Caco-2 (cell line): ENCODE results near the gene ZDHHC13. TPM values are rescaled to one million over a fixed set of nuclear protein-coding genes. Genes with fewer than 3 reads are reported as not detected.

Experiments used
- BruUV-seq: library from RNA; stranded (reverse); fragments of 400-500 nt; replicated peaks from 2 replicates; lab custom pipeline; 2021; lab: Mats Ljungman, UMichigan
- CTCF ChIA-PET: fragments of 300-600 bp; sonication (Branson Sonifier 250); formaldehyde crosslinking; loops from one replicate; lab custom pipeline; 2022; ENCODE audit warnings: antibody characterized with exemption; lab: Charles Lee
- POLR2A ChIA-PET: fragments of 300-600 bp; sonication (Branson Sonifier 250); formaldehyde crosslinking; loops from one replicate; lab custom pipeline; 2022; ENCODE audit warnings: antibody characterized with exemption; lab: Charles Lee
- DNase-seq, 2 experiments: peaks; one replicate each; pipeline versions ENCODE4 v3.0.0 to v3.0.0-alpha.2; 2020 to 2022
- H3K27me3 ChIP-seq: replicated peaks from 2 replicates; pipeline ENCODE4 v1.6.0; 2011; ENCODE audit warnings: low read length; ENCODE audit not compliant: control insufficient read depth, insufficient read depth
- H3K36me3 ChIP-seq: 2 replicates; pipeline ENCODE4 v1.5.1; 2011; ENCODE audit warnings: low read length; ENCODE audit not compliant: control insufficient read depth, insufficient read depth
- H3K4me1 ChIP-seq: fragments of 250-450 bp; sonication (Bioruptor Pico); 2 replicates; pipeline ENCODE4 v1.5.1; 2020; ENCODE audit warnings: mild to moderate bottlenecking
- H3K4me3 ChIP-seq: 2 replicates; pipeline ENCODE4 v1.5.1; 2011; ENCODE audit warnings: low read depth, mild to moderate bottlenecking, control low read depth, low read length
- H3K9me3 ChIP-seq: fragments of 250-450 bp; sonication (Bioruptor Pico); 2 replicates; pipeline ENCODE4 v1.5.1; 2020; ENCODE audit warnings: mild to moderate bottlenecking, moderate library complexity
- H3K27ac Mint-ChIP-seq: one replicate; pipeline ENCODE4 v1.8.0; 2022; ENCODE audit warnings: mixed read lengths; ENCODE audit not compliant: unreplicated experiment
- H3K27me3 Mint-ChIP-seq: one replicate; pipeline ENCODE4 v1.8.0; 2022; ENCODE audit warnings: mixed read lengths; ENCODE audit not compliant: insufficient read depth, unreplicated experiment
- H3K36me3 Mint-ChIP-seq: one replicate; pipeline ENCODE4 v1.8.0; 2022; ENCODE audit warnings: mild to moderate bottlenecking, mixed read lengths; ENCODE audit not compliant: insufficient read depth, unreplicated experiment
- H3K4me1 Mint-ChIP-seq: one replicate; pipeline ENCODE4 v1.8.0; 2022; ENCODE audit warnings: low read depth, mixed read lengths; ENCODE audit not compliant: unreplicated experiment
- H3K4me3 Mint-ChIP-seq: one replicate; pipeline ENCODE4 v1.8.0; 2022; ENCODE audit warnings: mild to moderate bottlenecking, moderate library complexity, mixed read lengths; ENCODE audit not compliant: unreplicated experiment
- H3K9me3 Mint-ChIP-seq: one replicate; pipeline ENCODE4 v1.8.0; 2022; ENCODE audit warnings: mixed read lengths; ENCODE audit not compliant: unreplicated experiment
- intact Hi-C: fragments of 100-400 bp; cut with micrococcal nuclease; formaldehyde crosslinking; loops from one replicate; pipeline ENCODE4 v1.10.0; 2022; ENCODE audit not compliant: unreplicated experiment
- total RNA-seq: library from RNA; stranded (reverse); gene quantifications from 2 replicates; pipeline ENCODE4 v1.2.3, GENCODE V29; 2022
- TF ChIP-seq, protein P1 (sequence below), 2 experiments: fragments of 200-600 bp in 1 of 2; IDR thresholded peaks; 1 replicate in 1 of 2; 2 replicates in 1 of 2; pipeline versions ENCODE4 v1.5.1 to v1.8.0; 2011 to 2022; ENCODE audit warnings: antibody characterized with exemption in 1 of 2, control low read depth in 1 of 2, inconsistent platforms in 1 of 2, low read depth in 1 of 2, low read length in 1 of 2, mild to moderate bottlenecking in 1 of 2, moderate library complexity in 1 of 2; ENCODE audit not compliant: insufficient read depth in 1 of 2, severe bottlenecking in 1 of 2, unreplicated experiment in 1 of 2

The ZDHHC13 gene
- total RNA-seq, 1 experiment from 2014 or later: 21.8 TPM

DNA sequence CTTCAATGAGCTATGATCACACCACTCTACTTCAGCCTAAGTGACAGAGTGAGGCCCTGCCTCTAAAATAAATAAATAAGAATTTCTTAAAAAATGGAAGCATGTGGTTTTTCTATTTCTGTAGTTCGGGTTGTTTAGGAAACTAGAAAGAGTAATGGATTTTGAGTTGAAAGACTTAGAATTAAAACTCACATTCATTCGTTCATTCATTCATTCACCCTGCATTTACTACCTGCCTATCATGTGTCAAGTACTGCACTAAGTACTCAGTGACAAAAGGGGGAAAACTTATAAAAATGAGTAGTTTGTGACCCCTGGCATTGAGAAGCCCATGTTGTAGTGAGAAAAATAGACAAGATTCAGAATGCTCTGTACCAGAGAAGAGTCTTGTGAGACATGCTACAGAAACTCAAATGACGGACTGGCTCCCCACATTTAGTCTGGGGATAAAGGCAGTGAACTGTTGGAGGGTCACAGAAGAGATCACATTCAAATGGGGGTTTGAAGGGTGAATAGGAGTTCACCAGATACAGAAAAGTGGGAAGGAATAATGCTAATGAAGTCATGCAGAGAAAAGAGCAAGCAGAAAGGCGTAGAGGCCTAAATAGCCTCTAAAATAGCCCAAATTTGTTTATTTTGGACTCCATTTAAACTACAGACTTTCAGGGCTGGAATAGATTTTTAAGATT is 77.8 kb downstream of the ZDHHC13 start:
- Histone ChIP-seq H3K4me3 (no peak overlapping the region), H3K9me3 (no peaks in the 10 kb centered on the region), H3K4me1 (peaks cover 3% of the 10 kb centered on the region; the same call in 1 of the 2 replicates), H3K27me3 (no peaks in the 10 kb centered on the region), H3K36me3 (no peaks in the 10 kb centered on the region)
- Mint-ChIP-seq H3K27me3 (no peaks in the 10 kb centered on the region), H3K4me1 (peaks cover 5% of the 10 kb centered on the region), H3K9me3 (no peaks in the 10 kb centered on the region), H3K4me3 (no peak overlapping the region), H3K27ac (no peak overlapping the region), H3K36me3 (no peaks in the 10 kb centered on the region)
- CTCF ChIA-PET: no interaction called here
- TF ChIP-seq, protein P1, sequence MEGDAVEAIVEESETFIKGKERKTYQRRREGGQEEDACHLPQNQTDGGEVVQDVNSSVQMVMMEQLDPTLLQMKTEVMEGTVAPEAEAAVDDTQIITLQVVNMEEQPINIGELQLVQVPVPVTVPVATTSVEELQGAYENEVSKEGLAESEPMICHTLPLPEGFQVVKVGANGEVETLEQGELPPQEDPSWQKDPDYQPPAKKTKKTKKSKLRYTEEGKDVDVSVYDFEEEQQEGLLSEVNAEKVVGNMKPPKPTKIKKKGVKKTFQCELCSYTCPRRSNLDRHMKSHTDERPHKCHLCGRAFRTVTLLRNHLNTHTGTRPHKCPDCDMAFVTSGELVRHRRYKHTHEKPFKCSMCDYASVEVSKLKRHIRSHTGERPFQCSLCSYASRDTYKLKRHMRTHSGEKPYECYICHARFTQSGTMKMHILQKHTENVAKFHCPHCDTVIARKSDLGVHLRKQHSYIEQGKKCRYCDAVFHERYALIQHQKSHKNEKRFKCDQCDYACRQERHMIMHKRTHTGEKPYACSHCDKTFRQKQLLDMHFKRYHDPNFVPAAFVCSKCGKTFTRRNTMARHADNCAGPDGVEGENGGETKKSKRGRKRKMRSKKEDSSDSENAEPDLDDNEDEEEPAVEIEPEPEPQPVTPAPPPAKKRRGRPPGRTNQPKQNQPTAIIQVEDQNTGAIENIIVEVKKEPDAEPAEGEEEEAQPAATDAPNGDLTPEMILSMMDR (IDR thresholded peaks at IDR 0.05; ENCODE audit: insufficient read depth in 1 of 2, low read depth in 1 of 2, low read length in 1 of 2, severe bottlenecking in 1 of 2, unreplicated experiment in 1 of 2): no peak
- no peak for DNase-seq
- no TSS peak for BruUV-seq
- POLR2A ChIA-PET: no interaction called here
- intact Hi-C loops: no loop called here

DNA sequence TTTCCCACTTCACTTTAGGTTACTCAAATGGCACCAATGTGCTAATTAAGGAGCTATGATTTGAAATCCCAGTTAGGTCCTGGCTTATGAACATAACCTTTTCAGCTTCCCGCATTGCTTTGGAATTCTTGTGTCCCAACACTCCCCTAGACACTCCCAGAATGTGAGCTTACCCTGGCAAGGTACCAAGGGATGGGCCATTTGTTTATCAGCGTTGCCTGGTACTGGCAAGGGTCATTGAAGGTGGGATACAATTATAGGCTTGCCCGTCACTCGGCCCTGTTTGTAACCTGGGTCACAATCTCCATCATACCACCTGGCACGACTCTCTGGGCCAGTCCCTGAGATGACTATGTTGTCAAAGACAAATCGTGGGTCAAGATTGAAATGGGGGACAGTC is 79.5 kb downstream of the ZDHHC13 start:
- no peaks in the 10 kb centered on the region for H3K36me3 ChIP-seq
- no peaks in the 10 kb centered on the region for H3K27me3 ChIP-seq
- peaks cover 10% of the 10 kb centered on the region for H3K4me1 ChIP-seq
- no peak overlapping the region for H3K27ac Mint-ChIP-seq
- H3K9me3 Mint-ChIP-seq: no peaks in the 10 kb centered on the region
- H3K36me3 Mint-ChIP-seq: no peaks in the 10 kb centered on the region
- H3K4me3 Mint-ChIP-seq: no peak overlapping the region
- CTCF ChIA-PET: no interaction called here
- H3K4me1 Mint-ChIP-seq: peaks cover 14% of the 10 kb centered on the region
- POLR2A ChIA-PET: no interaction called here
- no peaks in the 10 kb centered on the region for H3K27me3 Mint-ChIP-seq
- intact Hi-C loops: no loop called here
- TF ChIP-seq, protein P1 (IDR thresholded peaks at IDR 0.05; ENCODE audit: insufficient read depth in 1 of 2, low read depth in 1 of 2, low read length in 1 of 2, severe bottlenecking in 1 of 2, unreplicated experiment in 1 of 2): no peak
- no peak overlapping the region for H3K4me3 ChIP-seq
- DNase-seq: no peak
- no peaks in the 10 kb centered on the region for H3K9me3 ChIP-seq
- no TSS peak for BruUV-seq

DNA sequence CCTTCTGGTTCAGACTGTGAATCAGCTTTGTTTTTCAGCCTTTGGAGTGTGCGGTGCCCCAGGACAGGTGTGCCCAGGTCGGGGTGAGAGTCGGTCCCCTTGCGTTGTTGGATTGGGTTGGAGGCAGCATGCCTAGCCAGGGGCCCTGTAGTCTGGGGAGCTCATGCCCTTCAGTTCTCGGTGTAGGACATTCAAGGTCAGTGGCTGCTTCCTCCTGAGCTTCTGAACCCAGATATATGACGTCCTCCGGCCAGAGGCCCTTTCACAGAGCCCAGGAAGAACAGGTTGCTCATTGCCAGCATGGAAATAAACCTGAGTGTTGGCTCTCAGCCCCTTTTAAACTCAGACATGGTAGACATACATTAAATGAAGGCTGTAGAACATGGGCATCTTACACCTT is 82.1 kb downstream of the ZDHHC13 start:
- Mint-ChIP-seq H3K9me3 (no peaks in the 10 kb centered on the region), H3K27ac (peak overlapping the region; percentile 62), H3K4me3 (no peak overlapping the region), H3K36me3 (no peaks in the 10 kb centered on the region), H3K4me1 (peaks cover 14% of the 10 kb centered on the region), H3K27me3 (no peaks in the 10 kb centered on the region)
- Histone ChIP-seq H3K4me3 (no peak overlapping the region), H3K4me1 (peaks cover 10% of the 10 kb centered on the region; the same call in 1 of the 2 replicates), H3K27me3 (no peaks in the 10 kb centered on the region), H3K9me3 (no peaks in the 10 kb centered on the region), H3K36me3 (no peaks in the 10 kb centered on the region)
- CTCF ChIA-PET: no interaction called here
- TF ChIP-seq, protein P1 (IDR thresholded peaks at IDR 0.05; ENCODE audit: insufficient read depth in 1 of 2, low read depth in 1 of 2, low read length in 1 of 2, severe bottlenecking in 1 of 2, unreplicated experiment in 1 of 2): no peak
- intact Hi-C loops: no loop called here
- POLR2A ChIA-PET: no interaction called here
- no peak for DNase-seq
- no TSS peak for BruUV-seq
